Measurements from ENCODE around the gene HECW1.

- no peak for TF ChIP-seq CTCF (IDR thresholded peaks at IDR 0.05)
- TF ChIP-seq POLR2A (IDR thresholded peaks at IDR 0.05) = no peak
- no peak for TF ChIP-seq POLR2AphosphoS5 (IDR thresholded peaks at IDR 0.05)
Measured at GRCh38 chr7:43554423-43554822, 442.0 kb downstream of the HECW1 start.

Data from upper lobe of left lung (tissue), 4 donors.